OCI-LY3 (cell line): ENCODE data around the gene TMEM94.

Experiments used
- CTCF ChIP-seq: fragments of 200-600, 300-600 bp; sonication (generic); IDR thresholded peaks from 2 replicates; pipeline ENCODE4 v1.5.1; 2014; ENCODE audit warnings: antibody characterized with exemption, low read length, low read depth
- EZH2phosphoT487 ChIP-seq: fragments of 200-600 bp; shearing (Covaris generic); IDR thresholded peaks from 2 replicates; pipeline ENCODE4 v1.6.1; 2018; ENCODE audit warnings: antibody characterized with exemption, mixed run types, low read depth

- TF ChIP-seq CTCF: no peak
- no peak for TF ChIP-seq EZH2phosphoT487
Measured at GRCh38 chr17:75548813-75549212, 92.4 kb downstream of the TMEM94 start.
